ENCODE data around the gene PRR23E.

PRR23E gene

DNA sequence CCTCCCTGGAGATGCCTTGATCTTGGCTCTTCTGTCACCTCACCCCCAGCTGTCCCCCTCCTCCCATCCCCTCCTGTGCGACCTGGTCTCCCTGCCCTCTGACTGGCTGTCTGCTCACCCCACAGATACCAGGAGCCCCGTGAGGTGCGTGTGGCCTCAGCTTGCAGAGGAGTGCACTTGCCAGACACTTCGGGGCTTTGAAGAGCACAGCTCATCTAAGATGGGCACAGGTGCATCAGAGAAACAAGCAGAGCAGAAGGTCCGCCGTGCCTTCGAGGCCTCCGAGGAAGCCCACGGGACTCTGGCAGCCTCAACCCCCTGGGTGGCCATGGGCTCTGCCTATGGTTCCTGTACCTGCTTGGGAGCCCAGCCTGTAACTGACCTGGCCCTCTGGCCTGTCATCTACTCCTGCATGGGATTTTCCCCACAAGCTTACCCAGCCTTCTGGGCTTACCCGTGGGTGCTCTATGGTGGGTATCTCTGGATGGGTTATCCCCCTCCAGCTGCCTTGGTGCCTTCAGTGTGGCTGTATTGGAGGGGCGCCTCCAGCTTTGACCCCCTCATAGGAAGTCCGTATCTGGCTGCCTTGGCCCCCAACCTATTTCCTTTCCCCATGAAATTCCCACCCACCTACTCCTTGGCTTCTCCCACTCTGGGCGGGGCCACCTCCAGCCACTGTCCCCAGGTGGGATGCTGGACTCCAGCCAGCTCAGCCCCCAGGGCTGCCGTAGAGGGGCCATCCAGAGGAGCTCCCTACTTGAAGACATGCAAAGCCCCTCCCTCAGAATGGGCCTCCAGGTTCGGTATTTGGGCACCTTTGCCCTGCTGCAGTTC is 3.8 kb downstream of the PRR23E start:
- TF ChIP-seq, protein P1, sequence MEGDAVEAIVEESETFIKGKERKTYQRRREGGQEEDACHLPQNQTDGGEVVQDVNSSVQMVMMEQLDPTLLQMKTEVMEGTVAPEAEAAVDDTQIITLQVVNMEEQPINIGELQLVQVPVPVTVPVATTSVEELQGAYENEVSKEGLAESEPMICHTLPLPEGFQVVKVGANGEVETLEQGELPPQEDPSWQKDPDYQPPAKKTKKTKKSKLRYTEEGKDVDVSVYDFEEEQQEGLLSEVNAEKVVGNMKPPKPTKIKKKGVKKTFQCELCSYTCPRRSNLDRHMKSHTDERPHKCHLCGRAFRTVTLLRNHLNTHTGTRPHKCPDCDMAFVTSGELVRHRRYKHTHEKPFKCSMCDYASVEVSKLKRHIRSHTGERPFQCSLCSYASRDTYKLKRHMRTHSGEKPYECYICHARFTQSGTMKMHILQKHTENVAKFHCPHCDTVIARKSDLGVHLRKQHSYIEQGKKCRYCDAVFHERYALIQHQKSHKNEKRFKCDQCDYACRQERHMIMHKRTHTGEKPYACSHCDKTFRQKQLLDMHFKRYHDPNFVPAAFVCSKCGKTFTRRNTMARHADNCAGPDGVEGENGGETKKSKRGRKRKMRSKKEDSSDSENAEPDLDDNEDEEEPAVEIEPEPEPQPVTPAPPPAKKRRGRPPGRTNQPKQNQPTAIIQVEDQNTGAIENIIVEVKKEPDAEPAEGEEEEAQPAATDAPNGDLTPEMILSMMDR (IDR thresholded peaks at IDR 0.05; ENCODE audit: extremely low read depth, missing control alignments): no peak
- no peak for DNase-seq (ENCODE audit: low spot score)

DNA sequence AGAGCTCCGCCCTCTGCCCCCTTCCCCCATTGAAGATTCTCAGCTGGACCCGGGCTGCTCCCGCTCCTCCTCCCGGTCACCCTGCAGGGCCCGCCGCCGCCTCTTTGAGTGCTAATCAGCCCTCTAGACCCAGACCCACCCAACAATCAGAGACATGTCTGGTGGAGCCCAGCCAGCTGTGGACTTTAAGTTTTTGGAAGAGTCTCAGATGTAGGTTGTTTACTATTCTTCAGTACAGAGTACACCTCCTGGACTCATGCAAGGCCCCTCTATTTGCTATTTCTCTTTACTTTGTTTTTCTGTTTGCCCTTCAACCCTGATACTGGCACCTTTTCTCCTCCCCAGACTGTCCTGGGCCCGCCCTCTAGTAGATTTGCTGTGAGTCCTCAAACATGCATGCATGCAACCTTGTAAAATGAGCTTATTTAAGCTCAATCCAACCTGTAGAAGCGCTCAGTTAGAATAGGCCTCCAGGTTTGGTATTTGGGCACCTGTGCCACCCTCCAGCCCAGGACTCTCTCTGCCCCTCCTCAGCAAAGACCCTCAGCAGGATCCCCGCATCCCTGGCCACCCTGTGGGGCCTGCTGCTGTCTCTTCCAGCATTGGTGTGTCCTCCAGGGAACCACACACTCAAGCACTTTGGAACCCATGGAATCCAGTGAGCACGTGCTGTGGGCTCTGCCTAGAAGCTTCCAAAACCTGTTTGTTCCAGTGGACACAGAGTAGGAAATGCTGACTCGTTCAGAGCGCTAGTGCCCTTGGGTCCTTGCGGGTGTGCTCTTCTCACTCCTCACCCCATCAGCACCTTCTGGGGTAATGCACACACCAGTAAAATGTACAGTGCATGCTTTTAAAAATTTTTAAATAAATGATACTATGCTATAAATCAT is 4.6 kb downstream of the PRR23E start:
- TF ChIP-seq, protein P1 (IDR thresholded peaks at IDR 0.05; ENCODE audit: extremely low read depth, missing control alignments): no peak
- no peak for DNase-seq (ENCODE audit: low spot score)

DNA sequence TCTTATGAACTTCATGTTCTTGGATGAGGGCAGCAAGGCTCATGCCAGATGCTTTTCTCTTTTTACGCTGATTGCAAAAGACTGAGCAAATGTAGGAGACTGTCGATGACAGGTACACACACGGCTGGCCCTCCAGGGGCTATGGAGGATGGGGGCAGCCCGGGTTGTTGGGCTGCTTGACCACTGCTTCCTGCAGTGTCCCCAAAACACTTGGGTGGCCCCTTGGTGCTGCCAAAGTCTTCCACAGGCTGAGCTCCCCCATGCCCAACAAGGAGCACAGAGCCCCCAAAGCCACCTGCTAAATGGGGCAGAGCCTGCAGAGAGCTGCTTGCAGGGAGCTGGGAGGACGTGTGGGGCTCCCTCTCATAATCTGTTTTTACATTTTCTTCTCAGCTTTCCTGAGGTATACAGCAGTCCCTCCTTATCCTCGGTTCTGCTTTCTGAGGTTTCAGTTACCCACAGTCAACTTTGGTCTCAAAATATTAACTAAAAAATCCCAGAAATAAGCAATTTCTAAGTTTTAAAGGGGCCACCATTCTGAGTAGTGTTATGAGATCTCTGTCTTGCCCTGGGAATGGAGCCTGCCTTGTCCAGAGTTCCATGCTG is 7.3 kb downstream of the PRR23E start:
- TF ChIP-seq, protein P1 (IDR thresholded peaks at IDR 0.05; ENCODE audit: extremely low read depth, missing control alignments): no peak
- DNase-seq (ENCODE audit: low spot score): no peak

DNA sequence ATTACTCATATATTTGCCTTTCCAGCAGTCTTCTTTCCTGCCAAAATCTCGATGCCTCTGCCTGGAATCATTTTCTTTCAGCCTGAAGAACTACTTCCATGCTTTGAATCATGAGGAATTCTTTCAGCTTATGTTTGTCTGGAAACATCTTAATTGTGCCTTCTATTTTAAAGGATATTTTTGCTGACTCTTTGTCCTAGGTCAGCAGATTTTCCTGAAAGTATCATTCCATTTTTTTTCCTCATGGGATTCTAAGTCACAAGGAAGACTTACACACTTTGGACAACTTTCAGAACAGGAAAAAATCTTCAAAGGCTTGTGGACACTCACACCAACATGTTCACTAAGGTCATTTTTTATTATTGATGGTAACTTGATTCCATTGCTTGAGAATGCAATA is 10.1 kb downstream of the PRR23E start:
- TF ChIP-seq, protein P1 (IDR thresholded peaks at IDR 0.05; ENCODE audit: extremely low read depth, missing control alignments): no peak

DNA sequence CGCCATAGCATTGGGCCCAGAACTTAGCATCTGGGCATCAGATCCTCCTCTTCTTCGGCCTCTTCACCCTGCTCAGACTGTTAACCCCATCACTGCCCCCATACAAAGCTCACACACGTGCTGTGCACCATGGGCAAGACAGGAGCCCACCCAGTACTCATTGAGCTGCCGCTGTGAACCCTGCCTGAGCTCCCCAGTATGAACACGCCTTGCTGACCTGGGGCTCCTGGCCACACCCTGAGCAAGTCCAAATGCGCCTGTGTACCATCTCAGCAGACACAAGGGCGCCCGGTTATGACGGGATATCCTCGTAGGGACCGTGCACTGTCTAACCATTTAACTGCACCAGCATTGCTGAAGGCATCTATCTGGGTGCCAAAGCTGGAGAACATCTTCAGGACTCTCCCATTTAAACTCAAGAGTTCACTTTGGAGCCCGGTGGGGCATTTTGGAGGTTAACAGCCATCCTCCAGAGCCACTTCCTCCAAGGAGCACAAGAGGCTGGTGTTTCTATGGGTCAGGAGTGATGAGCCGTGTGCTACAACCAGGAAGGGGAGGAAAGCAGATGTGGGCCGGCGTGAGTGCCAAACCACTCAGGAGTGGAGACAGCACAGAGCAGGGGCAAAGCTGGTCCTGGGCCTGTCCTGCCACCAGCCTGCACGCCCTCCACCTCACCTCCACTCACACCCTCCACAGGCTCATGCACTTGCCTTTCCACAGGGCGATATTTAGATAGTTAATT is 12.1 kb downstream of the PRR23E start:
- DNase-seq (ENCODE audit: low spot score): no peak
- TF ChIP-seq, protein P1 (IDR thresholded peaks at IDR 0.05; ENCODE audit: extremely low read depth, missing control alignments): no peak

More for the DNA sequence above, 10.1 kb downstream of the PRR23E start:
- no peak for DNase-seq (ENCODE audit: low spot score)

DNA sequence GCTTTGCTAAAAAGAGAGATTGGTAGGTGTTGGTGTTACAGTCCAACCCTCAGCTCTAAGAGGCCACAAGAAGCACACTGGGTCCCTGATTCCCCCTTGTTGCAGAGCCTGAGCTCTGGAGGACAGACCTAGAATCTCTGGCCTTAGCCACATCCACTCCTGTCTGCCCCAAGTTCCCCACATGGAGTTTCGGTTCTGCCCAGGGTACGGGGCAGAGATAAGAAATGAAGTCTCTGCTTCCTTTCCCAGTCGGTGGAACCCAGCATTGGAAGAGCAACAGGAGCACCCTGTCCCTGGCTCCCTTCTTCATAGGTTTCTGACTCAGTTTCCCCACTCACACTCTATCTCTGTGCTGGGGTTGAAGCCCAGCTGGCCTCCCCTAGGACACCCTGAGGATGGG is 13.2 kb downstream of the PRR23E start:
- TF ChIP-seq, protein P1 (IDR thresholded peaks at IDR 0.05; ENCODE audit: extremely low read depth, missing control alignments): no peak
- no peak for DNase-seq (ENCODE audit: low spot score)
